Uterus (tissue), 4 donors: ENCODE data around the gene EPHB3. TPM values are rescaled to one million over a fixed set of nuclear protein-coding genes. Genes with fewer than 3 reads are reported as not detected.
"Not testable (repeated sequence)": the region's sequence is repeated elsewhere in the genome, so short reads cannot be mapped to it uniquely, and the experiment has no call there.

Experiments used
- DNase-seq, 2 donors: peaks; one replicate each; pipeline ENCODE4 v3.0.0-alpha.2; 2019 to 2020
- H3K27ac ChIP-seq, 2 donors: fragments of 200-600 bp; sonication (generic); 1 replicate in 1 of 2; 2 replicates in 1 of 2; pipeline ENCODE4 v1.5.1; 2016 to 2018
- H3K27me3 ChIP-seq, 2 donors: fragments of 200-600 bp; sonication (generic); one replicate each; pipeline ENCODE4 v1.5.1; 2018 to 2019; ENCODE audit warnings: control low read depth in 1 of 2
- H3K36me3 ChIP-seq, 2 donors: fragments of 200-600 bp; sonication (generic); one replicate each; pipeline ENCODE4 v1.5.1; 2019; ENCODE audit warnings: control low read depth in 1 of 2
- H3K4me1 ChIP-seq, 2 donors: fragments of 200-600 bp; sonication (generic); one replicate each; pipeline ENCODE4 v1.5.1; 2018 to 2019; ENCODE audit warnings: control low read depth in 1 of 2
- H3K4me3 ChIP-seq, 2 donors: fragments of 200-600 bp; sonication (generic); 1 replicate in 1 of 2; 2 replicates in 1 of 2; pipeline ENCODE4 v1.5.1; 2018 to 2019; ENCODE audit warnings: mild to moderate bottlenecking in 1 of 2
- H3K9me3 ChIP-seq, 2 donors: fragments of 200-600 bp; sonication (generic); one replicate each; pipeline ENCODE4 v1.5.1; 2019; ENCODE audit warnings: control low read depth in 1 of 2
- CTCF ChIP-seq, 4 experiments: fragments of 200-600 bp in 2 of 4; fragments of 450-650 bp in 2 of 4; sonication (generic) in 2 of 4; IDR thresholded peaks; one replicate each; pipeline ENCODE4 v1.5.1; 2016 to 2019; ENCODE audit warnings: antibody characterized with exemption in 4 of 4, mild to moderate bottlenecking in 2 of 4, moderate library complexity in 1 of 4
- POLR2A ChIP-seq, 2 donors: fragments of 450-650 bp; IDR thresholded peaks; one replicate each; pipeline ENCODE4 v1.6.1; 2016; ENCODE audit warnings: antibody characterized with exemption in 2 of 2, mild to moderate bottlenecking in 1 of 2, moderate library complexity in 1 of 2
- intact Hi-C: fragments of 100-400 bp; cut with DNase I; formaldehyde crosslinking; loops from one replicate; pipeline ENCODE4 v1.15.1; 2023; ENCODE audit warnings: low total_unique reads
- total RNA-seq, 4 donors: library from RNA; depleted of rRNA in 3 of 4; stranded (reverse); fragments of >200 nt in 3 of 4; gene quantifications; one replicate each; pipeline versions ENCODE4 v1.1.0 to v1.2.4, GENCODE V29; 2014 to 2023
- donor health status: DM: yes; HTN: yes; CAD: no.

Gene EPHB3
- total RNA-seq, 4 donors from 2014 or later: 2.0 to 70.2 (median 19.7) TPM

GRCh38 chr3:184619369-184619768, 57.8 kb downstream of the EPHB3 start:
- H3K27me3 ChIP-seq: no peaks in the 10 kb centered on the region
- TF ChIP-seq CTCF (IDR thresholded peaks at IDR 0.05) (no peak), POLR2A (IDR thresholded peaks at IDR 0.05) (no peak)
- intact Hi-C loops: no loop called here
- peak overlapping the region in 1 of 2 donors; percentile 54 for H3K27ac ChIP-seq
- H3K36me3 ChIP-seq: no peaks in the 10 kb centered on the region
- no peaks in the 10 kb centered on the region for H3K9me3 ChIP-seq
- no peak overlapping the region for H3K4me3 ChIP-seq
- peaks cover 6 to 10% of the 10 kb centered on the region in 2 donors for H3K4me1 ChIP-seq
- peak in 1 of 2 donors; percentile 21 for DNase-seq

GRCh38 chr3:184619787-184620430, 58.3 kb downstream of the EPHB3 start:
- H3K36me3 ChIP-seq: no peaks in the 10 kb centered on the region
- H3K27ac ChIP-seq: peak overlapping the region in 1 of 2 donors; percentile 54
- TF ChIP-seq CTCF (IDR thresholded peaks at IDR 0.05): no peak
- TF ChIP-seq POLR2A (IDR thresholded peaks at IDR 0.05): no peak
- intact Hi-C loops: no loop called here
- no peak overlapping the region for H3K4me3 ChIP-seq
- no peaks in the 10 kb centered on the region for H3K27me3 ChIP-seq
- no peak for DNase-seq
- H3K4me1 ChIP-seq: peaks cover 6 to 10% of the 10 kb centered on the region in 2 donors
- H3K9me3 ChIP-seq: no peaks in the 10 kb centered on the region

- no peak for TF ChIP-seq CTCF (IDR thresholded peaks at IDR 0.05)
- no peak for TF ChIP-seq POLR2A (IDR thresholded peaks at IDR 0.05)
- Histone ChIP-seq H3K27me3 (no peaks in the 10 kb centered on the region), H3K4me3 (no peak overlapping the region), H3K9me3 (no peaks in the 10 kb centered on the region), H3K27ac (peak overlapping the region in 1 of 2 donors; percentile 54), H3K36me3 (no peaks in the 10 kb centered on the region), H3K4me1 (peaks cover 6 to 10% of the 10 kb centered on the region in 2 donors)
- DNase-seq: peak in 1 of 2 donors; percentile 15
- intact Hi-C loops: no loop called here
These were observed 59.0 kb downstream of the EPHB3 start for GRCh38 chr3:184620475-184621119.

DNA sequence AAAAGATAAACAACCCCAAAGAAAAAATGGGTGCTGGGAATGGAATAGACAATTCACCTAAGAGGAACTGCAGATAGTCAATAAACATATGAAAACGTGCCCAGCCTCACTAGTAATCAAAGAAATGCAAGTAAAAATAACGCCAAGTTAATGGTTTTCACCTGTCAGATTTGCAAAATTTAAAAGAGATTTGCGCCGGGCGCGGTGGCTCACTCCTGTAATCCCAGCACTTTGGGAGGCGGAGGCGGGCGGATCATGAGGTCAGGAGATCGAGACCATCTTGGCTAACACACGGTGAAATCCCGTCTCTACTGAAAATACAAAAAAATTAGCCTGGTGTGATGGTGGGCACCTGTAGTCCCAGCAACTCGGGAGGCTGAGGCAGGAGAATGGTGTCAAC, 60.6 kb downstream of the EPHB3 start:
- intact Hi-C loops, H3K27me3 ChIP-seq, DNase-seq: not testable (repeated sequence)

GRCh38 chr3:184626923-184627322, 65.3 kb downstream of the EPHB3 start:
- no peaks in the 10 kb centered on the region for H3K27me3 ChIP-seq
- TF ChIP-seq CTCF (IDR thresholded peaks at IDR 0.05): no peak
- TF ChIP-seq POLR2A (IDR thresholded peaks at IDR 0.05): no peak
- peak overlapping the region in 1 of 2 donors; percentile 28 for H3K27ac ChIP-seq
- no peaks in the 10 kb centered on the region for H3K9me3 ChIP-seq
- H3K4me1 ChIP-seq: no peaks in the 10 kb centered on the region
- intact Hi-C loops: no loop called here
- H3K4me3 ChIP-seq: no peak overlapping the region
- no peaks in the 10 kb centered on the region for H3K36me3 ChIP-seq
- DNase-seq: no peak

More for the DNA sequence above, 60.6 kb downstream of the EPHB3 start:
- not testable (repeated sequence) for H3K27ac ChIP-seq, H3K36me3 ChIP-seq, H3K4me3 ChIP-seq, H3K9me3 ChIP-seq
- peaks cover 6 to 10% of the 10 kb centered on the region in 2 donors for H3K4me1 ChIP-seq
